AG04449 (cell line): ENCODE results near the gene ZNF213.
A peak's percentile ranks its signal among the peaks of the same experiment; 100 is the strongest.

Experiments used
- CTCF ChIA-PET: fragments of 350-600 bp; formaldehyde crosslinking; extraction: SDS; loops from one replicate; lab custom pipeline; 2021; ENCODE audit warnings: antibody characterized with exemption; lab: Yijun Ruan, JAX
- POLR2A ChIA-PET: fragments of 400-600, 350-600 bp; formaldehyde crosslinking; extraction: SDS; loops from one replicate; lab custom pipeline; 2020; ENCODE audit warnings: antibody characterized with exemption, inconsistent platforms; lab: Yijun Ruan, JAX
- DNase-seq: peaks from one replicate; pipeline ENCODE4 v3.0.0-alpha.2; 2010; ENCODE audit warnings: low read depth, low spot score
- H3K4me3 ChIP-seq: 2 replicates; pipeline ENCODE4 v1.5.1; 2011; ENCODE audit warnings: low read depth, mild to moderate bottlenecking, control low read depth, low read length
- CTCF ChIP-seq: IDR thresholded peaks from one replicate; pipeline ENCODE4 v1.5.1; 2011; ENCODE audit warnings: mild to moderate bottlenecking, moderate library complexity, low read length, control low read depth, inconsistent platforms; ENCODE audit not compliant: insufficient read depth; ENCODE audit errors: missing control alignments

ZNF213 gene

GRCh38 chr16:3112881-3113574 lies 21.8 kb upstream of the ZNF213 start:
- TF ChIP-seq CTCF, result no peak
- DNase-seq, result no peak
- CTCF ChIA-PET, result interaction anchor here (1.0 to 5.9 kb wide), 9 partner anchors 10 to 81 kb away, joined by 3 to 68 read pairs (median 4); no protein-coding TSS in a partner anchor
- H3K4me3 ChIP-seq, result peak overlapping the region; percentile 95
- POLR2A ChIA-PET, result interaction anchor here (0.7 to 1.0 kb wide), 2 partner anchors 9 to 73 kb away, joined by 3 read pairs; no protein-coding TSS in a partner anchor

- peak overlapping the region; percentile 95 for H3K4me3 ChIP-seq
- TF ChIP-seq CTCF, result no peak
- ChIA-PET POLR2A (interaction anchor here (1.1 kb wide), 1 partner anchor 9 kb away, joined by 3 read pairs; no protein-coding TSS in a partner anchor), CTCF (interaction anchor here (0.7 to 5.9 kb wide), 9 partner anchors 9 to 82 kb away, joined by 3 to 68 read pairs (median 4); no protein-coding TSS in a partner anchor)
- no peak for DNase-seq
These were observed 20.9 kb upstream of the ZNF213 start for GRCh38 chr16:3113765-3114479.

- no peak for DNase-seq
- no peak overlapping the region; the same call in 1 of the 2 replicates for H3K4me3 ChIP-seq
- no peak for TF ChIP-seq CTCF
- POLR2A ChIA-PET, result no interaction called here
- CTCF ChIA-PET, result interaction anchor here (1.0 to 5.9 kb wide), 4 partner anchors 11 to 56 kb away, joined by 3 to 68 read pairs (median 3); no protein-coding TSS in a partner anchor
These were observed 19.8 kb upstream of the ZNF213 start for GRCh38 chr16:3115003-3115402.

GRCh38 chr16:3115561-3115960 lies 19.3 kb upstream of the ZNF213 start:
- DNase-seq, result no peak
- TF ChIP-seq CTCF, result no peak
- CTCF ChIA-PET, result interaction anchor here (1.2 to 5.9 kb wide), 3 partner anchors 10 to 57 kb away, joined by 3 to 68 read pairs (median 3); no protein-coding TSS in a partner anchor
- POLR2A ChIA-PET, result no interaction called here
- H3K4me3 ChIP-seq, result no peak overlapping the region

- CTCF ChIA-PET, result interaction anchor here (1.1 to 5.5 kb wide), 4 partner anchors 11 to 87 kb away, joined by 3 to 57 read pairs (median 4); no protein-coding TSS in a partner anchor
- POLR2A ChIA-PET, result interaction anchor here (1.0 kb wide), 1 partner anchor 17 kb away, joined by 3 read pairs; the partner anchor contains the start of gene ZNF213
- no peak for TF ChIP-seq CTCF
- H3K4me3 ChIP-seq, result no peak overlapping the region
- no peak for DNase-seq
These were observed 16.5 kb upstream of the ZNF213 start for GRCh38 chr16:3118204-3118790.

GRCh38 chr16:3118846-3119245 lies 16.0 kb upstream of the ZNF213 start:
- ChIA-PET CTCF (interaction anchor here (1.6 to 5.5 kb wide), 2 partner anchors 10 to 59 kb away, joined by 4 to 57 read pairs; no protein-coding TSS in a partner anchor), POLR2A (no interaction called here)
- no peak for DNase-seq
- no peak overlapping the region for H3K4me3 ChIP-seq
- no peak for TF ChIP-seq CTCF
